GM12892 (cell line): Measurements from ENCODE around the gene CCDC88C.

Source experiments
- POLR2A ChIP-seq: IDR thresholded peaks from 2 replicates; pipeline ENCODE4 v1.6.1; 2011; ENCODE audit warnings: low read depth, low read length, control low read depth
- TAF1 ChIP-seq: IDR thresholded peaks from 2 replicates; pipeline ENCODE4 v1.6.1; 2011; ENCODE audit warnings: low read depth, mild to moderate bottlenecking, control low read depth, low read length, borderline replicate concordance

- TF ChIP-seq TAF1 (no peak), POLR2A (no peak)
Measured at GRCh38 chr14:91456283-91456682, 38.7 kb upstream of the CCDC88C start.
